NT2/D1 (cell line): ENCODE results near the gene SCN10A.

Experiments used
- SUZ12 ChIP-seq: IDR thresholded peaks from 2 replicates; pipeline ENCODE4 v1.6.1; 2011; ENCODE audit not compliant: insufficient read length, insufficient read depth; ENCODE audit errors: extremely low read depth
- YY1 ChIP-seq: IDR thresholded peaks from 2 replicates; pipeline ENCODE4 v1.6.1; 2011; ENCODE audit not compliant: insufficient read length, insufficient read depth
- ZNF274 ChIP-seq: IDR thresholded peaks from 2 replicates; pipeline ENCODE4 v1.6.1; 2011; ENCODE audit warnings: mild to moderate bottlenecking, low read depth, low read length

GRCh38 chr3:38717355-38718240, 98.4 kb downstream of the SCN10A start:
- TF ChIP-seq SUZ12 = no peak
- TF ChIP-seq ZNF274 = no peak
- TF ChIP-seq YY1 = no peak
